H4 (cell line): ENCODE data around the gene XCR1. TPM values are rescaled to one million over a fixed set of nuclear protein-coding genes. Genes with fewer than 3 reads are reported as not detected.
"Not testable (repeated sequence)": the region's sequence is repeated elsewhere in the genome, so short reads cannot be mapped to it uniquely, and the experiment has no call there.

Experiments
- DNase-seq: peaks from one replicate; pipeline ENCODE4 v3.0.0-alpha.2; 2015; ENCODE audit warnings: low spot score
- total RNA-seq: library from RNA; depleted of rRNA; stranded (reverse); fragments of >200 nt; shearing (Covaris generic); gene quantifications from 2 replicates; pipeline ENCODE4 v1.2.3, GENCODE V29; 2014; rRNA removed

The XCR1 gene
- not detected in 2 replicates for total RNA-seq

- DNase-seq: no peak
Measured at GRCh38 chr3:46027021-46027705, at the start of gene XCR1. Gene XCR1 (minus strand): TSS chr3:46027483. CDS start chr3:46021947, 5,536 bp downstream.

GRCh38 chr3:46076606-46077005, 49.3 kb upstream of the XCR1 start:
- DNase-seq: no peak

- DNase-seq: no peak
Measured at GRCh38 chr3:46075816-46076215, 48.5 kb upstream of the XCR1 start.

- DNase-seq: no peak
Measured at GRCh38 chr3:46071222-46071858, 44.1 kb upstream of the XCR1 start.

GRCh38 chr3:46070595-46071093, 43.4 kb upstream of the XCR1 start:
- DNase-seq: no peak

- no peak for DNase-seq
Measured at GRCh38 chr3:46068501-46068900, 41.2 kb upstream of the XCR1 start.

- DNase-seq: no peak
Measured at GRCh38 chr3:46067401-46067800, 40.1 kb upstream of the XCR1 start.

GRCh38 chr3:46065750-46066256, 38.5 kb upstream of the XCR1 start:
- DNase-seq: no peak

- DNase-seq: peak; percentile 18
Measured at GRCh38 chr3:46065294-46065705, 38.0 kb upstream of the XCR1 start.

- no peak for DNase-seq
Measured at GRCh38 chr3:46062679-46063078, 35.4 kb upstream of the XCR1 start.

- no peak for DNase-seq
Measured at GRCh38 chr3:46061887-46062286, 34.6 kb upstream of the XCR1 start.

- DNase-seq: no peak
Measured at GRCh38 chr3:46061108-46061720, 33.9 kb upstream of the XCR1 start.

- no peak for DNase-seq
Measured at GRCh38 chr3:46060551-46060950, 33.3 kb upstream of the XCR1 start.

- no peak for DNase-seq
Measured at GRCh38 chr3:46059432-46059831, 32.1 kb upstream of the XCR1 start.

GRCh38 chr3:46058981-46059380, 31.7 kb upstream of the XCR1 start:
- no peak for DNase-seq

- DNase-seq: no peak
Measured at GRCh38 chr3:46057716-46058115, 30.4 kb upstream of the XCR1 start.

- no peak for DNase-seq
Measured at GRCh38 chr3:46056686-46057085, 29.4 kb upstream of the XCR1 start.

GRCh38 chr3:46053761-46054515, 26.7 kb upstream of the XCR1 start:
- DNase-seq: not testable (repeated sequence)

GRCh38 chr3:46053265-46053664, 26.0 kb upstream of the XCR1 start:
- DNase-seq: not testable (repeated sequence)

- DNase-seq: no peak
Measured at GRCh38 chr3:46052531-46052930, 25.2 kb upstream of the XCR1 start.

- no peak for DNase-seq
Measured at GRCh38 chr3:46049093-46049492, 21.8 kb upstream of the XCR1 start.

- DNase-seq: peak; percentile 56
Measured at GRCh38 chr3:46046231-46046630, 18.9 kb upstream of the XCR1 start.
